Lower leg skin (tissue), 4 donors: ENCODE data around the gene SRPRB. TPM values are rescaled to one million over a fixed set of nuclear protein-coding genes. Genes with fewer than 3 reads are reported as not detected.
A peak's percentile ranks its signal among the peaks of the same experiment; 100 is the strongest.

Experiments used
- DNase-seq, 2 donors: peaks; one replicate each; pipeline ENCODE4 v3.0.0-alpha.2; 2019; ENCODE audit warnings: low spot score in 2 of 2
- H3K4me3 ChIP-seq: fragments of 200-600 bp; sonication (generic); 2 replicates; pipeline ENCODE4 v1.5.1; 2017; ENCODE audit warnings: mild to moderate bottlenecking, low read depth; ENCODE audit not compliant: poor library complexity, severe bottlenecking
- POLR2A ChIP-seq, 2 donors: fragments of 450-650 bp; IDR thresholded peaks; one replicate each; pipeline ENCODE4 v1.6.1; 2016 to 2017; ENCODE audit warnings: antibody characterized with exemption in 2 of 2, mild to moderate bottlenecking in 1 of 2, moderate library complexity in 1 of 2
- WGBS, 2 donors: methylation state at CpG; one replicate each; pipeline ENCODE4 v1.1.5; 2018; 5-methylcytosine and 5-hydroxymethylcytosine counted together
- intact Hi-C: fragments of 100-400 bp; cut with DNase I; formaldehyde crosslinking; loops from one replicate; pipeline ENCODE4 v1.15.0; 2023; ENCODE audit warnings: low total_unique reads
- total RNA-seq, 4 donors: library from RNA; depleted of rRNA; stranded (reverse); fragments of >200 nt; gene quantifications; one replicate each; pipeline ENCODE4 v1.1.0, GENCODE V29; 2016
- TF ChIP-seq, protein P1 (sequence below), 3 donors: fragments of 450-650 bp; IDR thresholded peaks; one replicate each; pipeline ENCODE4 v1.5.1; 2016; ENCODE audit warnings: antibody characterized with exemption in 3 of 3, mild to moderate bottlenecking in 3 of 3, moderate library complexity in 2 of 3

Gene SRPRB
- total RNA-seq, 4 donors from 2014 or later, result 20.0 to 25.6 (median 20.7) TPM

DNA sequence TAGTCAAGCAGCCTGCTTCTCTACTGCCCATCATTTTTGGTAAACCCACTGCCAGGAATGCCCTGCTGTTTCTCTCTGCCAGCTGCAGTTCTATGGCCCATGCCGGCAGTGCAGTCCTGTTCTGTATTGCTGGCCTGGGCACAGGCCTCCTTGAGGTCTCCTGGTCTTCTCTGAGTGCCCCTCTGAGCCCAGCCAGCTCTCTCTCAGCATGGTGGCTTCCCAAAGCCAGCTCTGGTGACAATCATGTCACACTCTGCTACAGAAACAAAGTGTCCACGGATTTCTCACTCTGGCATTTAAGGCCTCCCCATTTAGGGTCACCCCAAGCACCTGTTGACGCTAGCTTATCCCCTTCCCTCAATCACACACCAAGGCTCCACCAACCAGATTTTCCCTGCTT is 24.5 kb downstream of the SRPRB start:
- 83 to 97% methylated on average over 3 of the region's 3 CpGs for WGBS, 2 donors
- DNase-seq, result no peak
- intact Hi-C loops, result no loop called here
- no peak overlapping the region for H3K4me3 ChIP-seq
- no peak for TF ChIP-seq POLR2A (IDR thresholded peaks at IDR 0.05)
- TF ChIP-seq, protein P1, sequence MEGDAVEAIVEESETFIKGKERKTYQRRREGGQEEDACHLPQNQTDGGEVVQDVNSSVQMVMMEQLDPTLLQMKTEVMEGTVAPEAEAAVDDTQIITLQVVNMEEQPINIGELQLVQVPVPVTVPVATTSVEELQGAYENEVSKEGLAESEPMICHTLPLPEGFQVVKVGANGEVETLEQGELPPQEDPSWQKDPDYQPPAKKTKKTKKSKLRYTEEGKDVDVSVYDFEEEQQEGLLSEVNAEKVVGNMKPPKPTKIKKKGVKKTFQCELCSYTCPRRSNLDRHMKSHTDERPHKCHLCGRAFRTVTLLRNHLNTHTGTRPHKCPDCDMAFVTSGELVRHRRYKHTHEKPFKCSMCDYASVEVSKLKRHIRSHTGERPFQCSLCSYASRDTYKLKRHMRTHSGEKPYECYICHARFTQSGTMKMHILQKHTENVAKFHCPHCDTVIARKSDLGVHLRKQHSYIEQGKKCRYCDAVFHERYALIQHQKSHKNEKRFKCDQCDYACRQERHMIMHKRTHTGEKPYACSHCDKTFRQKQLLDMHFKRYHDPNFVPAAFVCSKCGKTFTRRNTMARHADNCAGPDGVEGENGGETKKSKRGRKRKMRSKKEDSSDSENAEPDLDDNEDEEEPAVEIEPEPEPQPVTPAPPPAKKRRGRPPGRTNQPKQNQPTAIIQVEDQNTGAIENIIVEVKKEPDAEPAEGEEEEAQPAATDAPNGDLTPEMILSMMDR (IDR thresholded peaks at IDR 0.05), result no peak

DNA sequence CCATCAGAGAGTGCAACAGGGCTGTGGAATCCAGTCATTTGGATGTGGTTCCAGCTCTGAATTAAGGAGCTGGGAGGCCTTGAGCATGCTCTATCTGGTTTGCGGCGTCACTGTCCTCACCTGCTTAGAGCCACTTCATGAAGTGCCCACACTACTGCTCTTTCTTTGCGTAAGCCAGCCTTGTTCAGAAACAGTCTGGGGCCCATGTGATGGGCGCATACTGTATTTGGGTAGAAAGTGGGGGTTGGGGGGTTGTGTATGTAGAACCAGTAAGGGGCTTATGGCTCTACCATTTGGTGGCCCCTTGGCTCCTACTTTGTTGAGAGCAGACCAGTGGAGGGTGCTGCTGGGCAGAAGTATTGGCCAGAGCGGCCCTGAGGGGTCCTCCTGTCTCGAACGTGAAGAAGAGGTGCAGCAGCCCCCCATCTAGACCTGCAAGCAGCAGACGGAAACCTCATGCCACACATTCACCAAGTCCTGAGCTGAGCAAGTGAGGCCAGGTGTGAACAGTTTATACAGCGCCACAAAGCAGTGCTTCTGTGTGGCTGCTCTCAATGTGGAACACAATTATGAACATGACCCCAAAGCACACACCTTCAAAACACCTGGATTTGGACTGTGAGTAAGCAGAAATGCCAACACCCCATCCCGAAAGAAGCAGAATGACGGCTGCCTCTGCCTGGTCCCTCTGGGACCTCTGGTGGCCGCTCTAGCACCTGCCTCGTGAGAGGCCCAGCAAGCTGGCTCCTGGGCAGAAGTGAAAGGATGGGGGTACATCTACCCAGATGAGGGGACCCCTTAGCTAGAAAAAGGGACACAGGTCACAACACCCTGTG is 26.6 kb downstream of the SRPRB start:
- H3K4me3 ChIP-seq, result no peak overlapping the region
- no peak for DNase-seq
- intact Hi-C loops, result no loop called here
- 80 to 83% methylated on average over 13 of the region's 13 CpGs for WGBS, 2 donors
- no peak for TF ChIP-seq POLR2A (IDR thresholded peaks at IDR 0.05)
- TF ChIP-seq, protein P1 (IDR thresholded peaks at IDR 0.05), result no peak

DNA sequence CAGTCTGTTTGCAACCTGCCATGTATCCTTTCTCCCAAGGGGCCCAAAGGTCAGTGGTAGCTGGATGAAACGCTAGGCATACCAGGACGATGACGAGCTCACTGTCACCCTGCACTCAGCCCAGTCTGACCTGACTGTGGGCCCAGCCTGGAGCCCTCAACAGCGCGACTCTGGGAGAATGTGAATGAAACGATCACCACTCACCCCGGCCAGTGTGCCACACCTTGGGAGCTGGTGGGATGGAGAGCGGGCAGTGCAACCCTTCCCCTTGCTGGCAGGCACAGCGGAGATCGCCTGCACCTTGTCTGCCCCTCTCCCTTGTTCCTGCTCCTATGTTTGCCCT is 27.2 kb downstream of the SRPRB start:
- H3K4me3 ChIP-seq, result no peak overlapping the region
- intact Hi-C loops, result no loop called here

DNA sequence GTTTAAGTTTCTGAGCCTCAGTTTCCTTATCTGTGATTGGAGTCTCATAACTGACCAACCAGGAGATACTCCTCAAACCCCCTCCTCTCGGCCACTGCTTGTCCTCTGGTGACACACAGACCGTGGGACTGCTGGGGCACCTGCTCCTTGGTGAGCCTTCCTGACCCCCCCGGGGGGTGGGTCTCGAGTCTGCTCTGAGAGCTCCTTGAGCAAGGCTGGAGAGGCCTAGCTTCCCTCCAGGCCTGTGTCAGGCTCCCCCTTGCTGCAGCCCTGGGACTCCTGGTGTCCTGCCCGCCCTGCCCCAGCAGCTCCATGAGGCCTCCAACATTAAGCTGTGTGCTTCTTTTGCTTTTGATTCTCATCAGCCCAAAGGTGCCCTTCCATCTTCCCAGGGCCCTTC is 27.7 kb downstream of the SRPRB start:
- TF ChIP-seq POLR2A (IDR thresholded peaks at IDR 0.05), result no peak
- TF ChIP-seq, protein P1 (IDR thresholded peaks at IDR 0.05), result no peak
- H3K4me3 ChIP-seq, result no peak overlapping the region
- peak in 1 of 2 donors; percentile 75 for DNase-seq
- 88 to 93% methylated on average over 5 of the region's 5 CpGs for WGBS, 2 donors
- intact Hi-C loops, result no loop called here

More for the DNA sequence above, 27.2 kb downstream of the SRPRB start:
- DNase-seq, result no peak
- TF ChIP-seq POLR2A (IDR thresholded peaks at IDR 0.05), result no peak
- TF ChIP-seq, protein P1 (IDR thresholded peaks at IDR 0.05), result no peak
- WGBS, 2 donors, result 94 to 96% methylated on average over 10 of the region's 10 CpGs

DNA sequence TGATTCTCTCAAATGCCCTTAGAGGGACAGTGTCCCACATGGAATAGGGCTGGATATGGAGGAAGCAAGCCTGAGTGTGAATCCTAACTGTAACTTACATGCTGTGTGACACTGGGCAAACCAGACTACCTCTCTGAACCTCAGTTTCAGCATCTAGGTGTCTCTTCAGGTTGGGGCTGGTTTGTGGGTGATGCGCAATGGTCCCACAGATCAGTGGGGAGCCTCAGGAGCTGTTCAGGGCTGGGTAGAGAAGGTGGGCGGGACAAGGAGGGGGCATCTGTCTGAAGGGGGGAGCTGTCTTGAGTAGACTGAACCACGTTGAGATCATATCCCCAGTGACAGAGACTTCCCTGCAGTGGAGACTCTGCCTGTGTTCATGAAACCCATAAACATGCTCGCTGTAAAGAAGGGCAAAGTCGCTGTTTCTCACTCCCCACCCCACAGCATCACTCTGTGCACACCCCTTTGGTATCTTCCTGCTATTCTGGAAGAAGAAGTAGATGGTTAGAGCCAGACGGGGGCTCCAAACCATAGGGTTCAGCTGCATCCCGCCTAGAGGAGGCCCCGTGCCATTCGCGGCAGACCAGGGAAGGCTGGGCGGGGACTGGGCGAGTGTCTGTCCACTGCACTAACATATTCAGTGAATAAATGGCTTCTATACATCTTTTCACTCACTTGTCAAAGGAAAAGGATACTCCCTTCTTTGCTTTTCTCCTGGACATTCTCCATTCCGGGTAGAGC is 28.4 kb downstream of the SRPRB start:
- peak in 1 of 2 donors; percentile 49 for DNase-seq
- TF ChIP-seq POLR2A (IDR thresholded peaks at IDR 0.05), result no peak
- TF ChIP-seq, protein P1 (IDR thresholded peaks at IDR 0.05), result no peak
- 91 to 95% methylated on average over 13 of the region's 13 CpGs for WGBS, 2 donors
- intact Hi-C loops, result no loop called here
- no peak overlapping the region for H3K4me3 ChIP-seq
